Right ventricle myocardium superior (tissue), 1 donor: ENCODE measurements around the gene SNAPC3. TPM values are rescaled to one million over a fixed set of nuclear protein-coding genes. Genes with fewer than 3 reads are reported as not detected.

Source experiments
- ATAC-seq: fragments of 200-7000 bp; cut with Tn5 transposase; one replicate; pipeline ENCODE4 v1.9.1; 2020; ENCODE audit warnings: mild to moderate bottlenecking; ENCODE audit not compliant: poor library complexity
- DNase-seq: peaks from one replicate; pipeline ENCODE4 v3.0.0-alpha.2; 2020
- intact Hi-C: fragments of 100-400 bp; cut with DNase I; formaldehyde crosslinking; loops from one replicate; pipeline ENCODE4 v1.11.2; 2022
- total RNA-seq: library from RNA; stranded (reverse); fragmentation: NEBNext Ultra II Directional; extraction: Animal tissue kit (Norgen Biotek cat#: 25700); gene quantifications from one replicate; pipeline ENCODE4 v1.2.1, GENCODE V29; 2021
- donor health status: DM: no; HTN: yes; CAD: no; lungs with severe emphysema.

Gene SNAPC3
- total RNA-seq, 1 donor from 2014 or later: 32.1 TPM

DNA sequence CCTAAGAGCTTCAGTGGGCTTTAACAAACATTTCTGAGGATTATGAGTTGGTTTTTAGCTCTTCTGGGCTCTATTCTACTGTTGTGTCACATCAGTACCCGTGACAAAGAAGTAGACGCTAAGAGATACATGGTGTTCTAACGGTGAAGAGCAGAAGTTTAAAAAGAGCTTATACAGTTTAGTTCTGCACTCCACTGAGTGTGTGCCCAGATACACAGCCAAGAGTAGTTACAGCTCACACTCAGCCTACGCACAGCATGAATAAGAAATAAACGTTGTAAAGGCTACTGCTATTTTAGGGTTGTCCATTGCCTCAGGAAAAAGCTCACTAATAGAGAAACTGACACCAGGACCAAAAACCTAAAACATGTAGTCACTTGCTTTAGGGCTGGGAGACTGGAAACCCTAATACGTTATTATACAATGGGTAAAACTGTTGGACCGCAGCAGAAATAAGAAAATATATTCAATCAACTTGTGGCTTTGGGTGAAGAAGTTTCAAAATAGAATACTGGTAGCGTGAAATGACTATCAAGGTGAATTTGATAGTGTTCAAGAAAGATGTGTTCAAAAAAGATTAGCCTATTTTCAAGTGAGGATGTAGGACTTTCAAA, 53.4 kb downstream of the SNAPC3 start:
- DNase-seq (no peak), ATAC-seq (no peak)

DNA sequence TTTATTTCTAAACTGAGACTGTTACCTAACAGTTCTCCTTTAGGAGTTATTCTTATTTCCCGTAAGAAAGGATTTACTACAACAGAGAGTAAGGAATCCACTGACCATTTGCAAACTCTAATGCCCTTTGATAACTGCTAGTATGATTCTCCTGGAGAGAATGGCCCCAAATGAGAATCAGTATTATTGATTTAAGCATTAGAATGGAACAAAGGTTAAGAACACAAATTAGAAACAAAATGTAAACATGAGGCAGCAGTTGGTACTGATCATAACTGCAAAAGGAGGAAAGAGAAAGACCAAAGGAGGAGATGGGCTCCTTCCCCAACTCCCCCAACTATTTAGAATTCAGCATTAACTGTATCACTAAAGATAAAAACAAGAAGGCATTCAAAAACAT, 57.4 kb downstream of the SNAPC3 start:
- no peak for ATAC-seq
- intact Hi-C loops: no loop called here
- no peak for DNase-seq

More for the DNA sequence above, 53.4 kb downstream of the SNAPC3 start:
- intact Hi-C loops: no loop called here

DNA sequence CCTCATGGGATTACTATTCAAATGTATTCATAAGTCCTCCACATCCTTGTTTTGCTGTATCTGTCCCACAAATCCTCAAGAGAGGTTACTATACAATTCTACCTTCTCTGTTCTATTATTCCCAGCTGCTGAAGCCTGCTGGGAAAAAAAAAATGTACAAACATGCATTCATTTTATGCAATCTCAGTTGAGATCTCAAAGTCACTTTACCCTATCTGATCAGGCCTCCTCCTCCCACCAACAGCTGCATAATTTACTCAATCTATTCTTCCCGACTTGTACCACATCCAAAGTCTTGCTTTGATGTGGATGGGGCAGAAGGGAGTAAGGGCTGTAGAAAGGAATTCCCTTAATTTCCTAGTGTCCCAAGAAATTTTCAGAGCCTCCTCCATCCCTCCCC, 59.5 kb downstream of the SNAPC3 start:
- no peak for ATAC-seq
- intact Hi-C loops: no loop called here

DNA sequence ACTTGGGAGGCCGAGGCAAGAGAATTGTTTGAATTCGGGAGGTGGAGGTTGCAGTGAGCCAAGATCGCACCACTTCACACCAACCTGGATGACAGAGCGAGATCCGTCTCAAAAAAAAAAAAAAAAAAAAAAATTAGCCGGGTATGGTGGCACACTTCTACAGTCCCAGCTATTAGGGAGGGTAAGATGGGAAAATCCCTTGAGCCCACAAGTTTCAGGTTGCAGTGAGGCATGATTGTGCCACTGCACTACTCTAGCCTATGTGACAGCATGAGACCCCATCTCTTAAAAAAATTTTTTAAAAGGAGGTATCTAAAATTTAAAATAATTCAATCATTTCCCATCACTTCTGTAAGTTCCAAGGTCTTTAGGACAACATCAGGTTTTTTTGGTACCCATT, 62.1 kb downstream of the SNAPC3 start:
- intact Hi-C loops: no loop called here
- no peak for DNase-seq
- ATAC-seq: no peak

More for the DNA sequence above, 59.5 kb downstream of the SNAPC3 start:
- no peak for DNase-seq

DNA sequence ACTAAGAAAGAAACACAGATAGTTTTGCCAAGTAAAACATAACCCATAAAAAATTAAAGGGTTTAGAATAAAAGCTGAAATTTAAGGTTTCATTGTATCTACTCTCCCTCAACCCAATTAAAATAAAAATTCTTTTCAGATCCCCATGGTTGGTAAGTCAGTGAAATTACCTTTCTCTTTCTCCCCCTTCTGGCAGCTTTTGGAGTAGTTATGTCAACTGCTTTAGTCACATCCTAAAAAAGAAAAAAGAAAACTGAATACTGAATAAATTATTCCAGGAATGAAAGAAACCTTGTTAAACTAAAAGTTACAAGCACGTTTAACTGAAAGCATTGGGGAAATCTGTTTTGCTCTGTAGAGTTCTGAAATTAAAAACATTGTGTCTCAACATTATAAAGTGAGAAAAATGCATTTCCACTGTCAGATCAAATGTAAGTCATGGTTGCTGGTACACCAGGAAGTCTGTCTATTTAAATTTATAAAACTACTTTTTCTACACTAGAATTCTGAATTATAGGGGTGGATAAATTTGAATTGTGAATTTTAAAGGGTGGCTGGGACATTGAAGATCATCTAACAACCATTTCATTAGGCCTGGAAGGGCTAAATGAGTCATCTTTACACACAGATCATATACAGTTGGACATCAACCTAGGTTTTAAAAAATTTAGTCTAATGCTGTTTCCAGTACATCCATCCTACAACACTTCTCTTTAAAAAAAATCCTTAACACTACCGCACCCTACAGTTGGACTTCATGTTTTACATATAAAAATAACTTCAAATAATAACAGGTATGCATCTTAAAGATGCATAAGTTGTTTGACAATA, 63.4 kb downstream of the SNAPC3 start:
- ATAC-seq (no peak), DNase-seq (no peak)
- intact Hi-C loops: no loop called here

DNA sequence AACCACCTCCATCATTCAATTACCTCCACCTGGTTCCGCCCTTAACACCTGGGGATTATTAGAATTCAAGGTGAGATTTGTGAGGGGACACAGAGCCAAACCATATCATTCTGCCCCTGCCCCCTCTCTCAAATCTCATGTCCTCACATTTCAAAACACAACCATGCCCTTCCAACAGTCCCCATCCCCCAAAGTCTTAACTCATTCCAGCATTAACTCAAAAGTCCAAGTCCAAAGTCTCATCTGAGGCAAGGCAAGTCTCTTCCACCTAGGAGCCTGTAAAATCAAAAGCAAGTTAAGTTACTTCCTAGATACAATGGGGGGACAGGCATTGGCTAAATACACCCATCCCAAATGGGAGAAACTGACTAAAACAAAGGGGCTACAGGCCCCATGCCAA, 69.3 kb downstream of the SNAPC3 start:
- ATAC-seq (no peak), DNase-seq (no peak)
- intact Hi-C loops: no loop called here

DNA sequence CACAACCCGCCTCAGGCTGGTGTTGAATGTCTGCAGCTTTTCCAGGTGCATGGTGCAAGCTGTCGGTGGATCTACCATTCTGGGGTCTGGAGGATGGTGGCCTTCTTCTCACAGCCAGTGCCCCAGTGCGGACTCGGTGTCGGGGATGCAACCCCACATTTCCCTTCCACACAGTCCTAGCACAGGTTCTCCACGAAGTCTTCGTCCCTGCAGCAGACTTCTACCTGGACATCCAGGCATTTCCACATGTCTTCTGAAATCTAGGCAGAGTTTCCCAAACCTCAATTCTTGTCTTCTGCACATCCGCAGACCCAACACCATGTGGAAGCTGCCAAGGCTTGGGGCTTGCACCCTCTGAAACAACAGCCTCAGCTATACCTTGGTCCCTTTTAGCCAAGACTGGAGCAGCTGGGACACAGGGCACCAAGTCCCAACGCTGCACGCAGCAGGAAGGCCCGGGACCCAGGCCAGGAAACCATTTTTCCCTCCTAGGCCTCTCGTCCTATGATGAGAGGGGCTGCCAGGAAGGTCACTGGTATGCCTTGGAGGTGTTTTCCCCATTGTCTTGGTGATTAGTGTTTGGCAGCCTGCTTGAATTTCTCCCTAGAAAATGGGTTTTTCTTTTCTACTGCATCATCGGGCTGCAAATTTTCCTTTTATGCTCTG, 69.9 kb downstream of the SNAPC3 start:
- intact Hi-C loops: no loop called here
- no peak for DNase-seq
- no peak for ATAC-seq

DNA sequence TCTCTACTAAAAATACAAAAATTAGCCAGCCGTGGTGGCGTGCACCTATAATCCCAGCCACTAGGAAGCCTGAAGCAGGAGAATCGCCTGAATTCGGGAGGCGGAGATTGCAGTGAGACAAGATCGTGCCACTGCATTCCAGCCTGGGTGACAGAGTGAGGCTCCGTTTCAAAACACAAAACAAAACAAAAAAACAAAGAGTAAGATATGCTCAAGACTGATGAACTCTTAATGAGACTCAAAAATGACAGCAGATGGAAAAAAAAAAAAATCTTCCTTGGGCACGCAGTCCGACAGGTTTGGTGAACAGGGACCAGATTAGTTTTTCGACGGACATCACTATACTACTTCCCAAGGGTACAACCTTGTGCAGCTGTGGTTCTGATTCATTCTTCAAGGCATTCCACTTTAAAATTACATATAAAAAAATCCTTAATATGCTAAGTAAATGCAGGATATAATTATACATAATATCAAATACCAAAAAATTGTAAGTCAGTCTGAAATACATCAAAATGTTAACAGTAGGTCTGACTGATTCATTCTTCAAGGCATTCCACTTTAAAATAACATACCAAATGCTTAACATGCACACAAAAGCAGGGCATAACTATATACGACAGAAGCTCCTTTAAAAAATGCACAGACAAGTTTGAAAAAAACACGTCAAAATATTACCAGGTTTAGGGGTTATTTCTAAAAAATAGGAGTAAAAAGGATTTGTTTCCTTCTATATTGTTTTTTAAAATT, 75.7 kb downstream of the SNAPC3 start:
- intact Hi-C loops: no loop called here
- no peak for ATAC-seq
- no peak for DNase-seq

DNA sequence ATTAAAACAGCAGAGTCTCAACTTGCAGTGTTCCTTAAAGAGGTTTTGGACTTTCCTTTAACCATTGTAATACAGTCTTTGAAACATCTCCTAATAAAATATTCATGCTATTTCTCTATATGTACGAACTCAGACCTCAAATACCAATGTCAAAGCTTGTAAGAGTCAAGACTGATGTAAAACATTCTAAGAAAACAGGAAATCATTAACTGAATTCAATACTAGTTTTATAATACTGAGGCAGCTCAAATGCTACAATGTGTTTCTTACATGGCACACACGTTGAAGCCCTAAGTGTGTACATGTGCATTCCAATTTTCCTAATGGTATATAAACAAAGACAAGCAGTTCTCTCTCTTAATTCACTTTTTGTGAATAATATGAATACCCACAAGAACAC, 76.5 kb downstream of the SNAPC3 start:
- ATAC-seq (no peak), DNase-seq (no peak)
- intact Hi-C loops: no loop called here

DNA sequence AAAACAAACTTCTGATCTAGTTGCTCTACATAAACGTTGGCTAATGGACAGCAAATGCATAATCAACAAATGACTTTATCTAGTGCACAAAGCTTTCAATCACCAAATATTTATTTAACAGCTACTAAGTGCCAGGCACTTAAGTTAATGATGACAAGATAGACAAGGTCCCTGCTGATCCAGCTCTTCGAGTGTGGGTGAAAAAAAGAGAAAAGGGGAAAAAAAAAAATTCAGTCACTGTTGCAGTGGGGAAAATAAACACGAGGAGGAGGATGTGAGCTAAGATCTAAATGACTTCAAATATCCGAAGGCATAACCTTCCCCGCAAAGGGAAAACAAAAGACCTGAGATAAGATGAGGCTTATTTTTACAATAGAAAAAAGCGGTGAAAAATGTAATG, 78.5 kb downstream of the SNAPC3 start:
- no peak for DNase-seq
- intact Hi-C loops: no loop called here
- no peak for ATAC-seq

DNA sequence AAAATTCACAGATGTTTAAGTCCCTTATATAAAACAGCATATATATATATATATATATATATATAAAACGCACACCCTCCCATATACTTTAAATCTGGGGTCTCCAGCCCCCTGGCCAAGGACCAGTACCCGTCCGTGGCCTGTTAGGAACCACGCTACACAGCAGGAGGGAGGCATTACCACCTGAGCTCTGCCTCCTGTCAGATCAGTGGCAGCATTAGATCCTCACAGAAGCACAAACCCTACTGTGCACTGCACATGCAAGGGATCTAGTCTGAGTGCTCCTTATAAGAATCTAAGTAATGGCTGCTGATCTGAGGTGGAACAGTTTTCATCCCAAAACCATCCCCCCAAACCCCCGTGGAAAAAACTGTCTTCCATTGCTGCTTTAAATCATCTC, 79.1 kb downstream of the SNAPC3 start:
- no peak for DNase-seq
- intact Hi-C loops: no loop called here
- ATAC-seq: no peak

DNA sequence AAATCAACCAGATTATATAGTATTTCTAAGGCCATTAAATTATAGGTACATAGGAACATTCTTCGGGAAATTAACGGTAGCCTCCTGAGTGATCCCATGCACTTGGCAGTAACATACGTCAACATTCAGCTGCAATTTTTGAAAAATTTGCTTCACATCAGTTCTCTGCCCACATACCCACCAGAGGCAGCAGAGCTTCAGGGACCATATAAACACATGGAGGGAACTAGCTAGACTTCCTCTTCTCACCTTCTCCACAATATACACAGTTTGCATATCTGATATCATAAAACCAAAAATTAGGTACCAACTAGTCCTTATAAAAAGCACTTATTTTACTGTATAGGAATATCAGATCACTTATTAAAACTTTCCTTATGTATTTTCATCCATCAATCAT, 83.2 kb downstream of the SNAPC3 start:
- DNase-seq: no peak
- intact Hi-C loops: no loop called here
- ATAC-seq: no peak

DNA sequence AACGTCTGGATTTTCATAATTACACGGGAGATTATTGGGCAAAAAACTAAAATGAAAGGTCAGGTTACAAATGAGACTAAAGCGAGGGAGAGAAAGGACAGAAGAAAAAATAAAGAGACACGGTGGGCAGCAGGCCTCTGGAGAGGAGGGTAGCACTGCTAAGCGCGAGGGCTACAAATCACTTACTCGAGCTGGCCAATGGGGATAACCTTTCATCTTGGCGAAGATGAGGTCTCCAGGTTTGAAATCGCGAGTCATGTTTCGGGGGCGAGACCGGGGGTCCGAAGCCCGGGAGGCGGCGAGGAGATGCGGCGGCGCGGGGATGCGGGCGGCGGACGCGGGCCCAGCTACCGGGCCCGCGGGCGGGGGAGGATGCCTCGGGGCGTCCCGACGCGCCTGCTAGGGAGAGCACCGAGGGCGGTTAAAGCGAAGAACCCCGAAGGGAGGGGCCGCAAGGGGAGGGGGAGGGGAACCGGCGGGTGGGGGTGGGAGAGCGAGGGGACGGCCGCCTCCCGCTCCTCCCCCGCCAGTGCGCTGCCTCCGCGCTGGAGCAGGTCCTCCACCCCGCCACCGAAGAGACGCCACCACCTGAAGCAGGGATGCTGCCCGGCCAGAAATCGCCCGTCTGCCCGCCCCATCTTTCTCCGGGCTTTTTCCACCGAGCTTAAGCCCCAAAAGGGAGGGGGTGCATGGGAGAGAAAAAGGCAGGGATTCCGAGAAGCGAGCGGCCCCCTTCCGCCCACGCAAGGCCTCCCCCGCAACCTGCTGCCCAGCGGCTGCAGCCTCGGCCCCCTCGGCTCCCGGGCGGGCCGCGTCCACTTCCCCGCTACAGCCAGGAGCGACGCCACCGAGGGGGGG, 87.5 kb downstream of the SNAPC3 start:
- intact Hi-C loops: no loop called here
- peak; percentile 87 for ATAC-seq
- peak; percentile 57 for DNase-seq

DNA sequence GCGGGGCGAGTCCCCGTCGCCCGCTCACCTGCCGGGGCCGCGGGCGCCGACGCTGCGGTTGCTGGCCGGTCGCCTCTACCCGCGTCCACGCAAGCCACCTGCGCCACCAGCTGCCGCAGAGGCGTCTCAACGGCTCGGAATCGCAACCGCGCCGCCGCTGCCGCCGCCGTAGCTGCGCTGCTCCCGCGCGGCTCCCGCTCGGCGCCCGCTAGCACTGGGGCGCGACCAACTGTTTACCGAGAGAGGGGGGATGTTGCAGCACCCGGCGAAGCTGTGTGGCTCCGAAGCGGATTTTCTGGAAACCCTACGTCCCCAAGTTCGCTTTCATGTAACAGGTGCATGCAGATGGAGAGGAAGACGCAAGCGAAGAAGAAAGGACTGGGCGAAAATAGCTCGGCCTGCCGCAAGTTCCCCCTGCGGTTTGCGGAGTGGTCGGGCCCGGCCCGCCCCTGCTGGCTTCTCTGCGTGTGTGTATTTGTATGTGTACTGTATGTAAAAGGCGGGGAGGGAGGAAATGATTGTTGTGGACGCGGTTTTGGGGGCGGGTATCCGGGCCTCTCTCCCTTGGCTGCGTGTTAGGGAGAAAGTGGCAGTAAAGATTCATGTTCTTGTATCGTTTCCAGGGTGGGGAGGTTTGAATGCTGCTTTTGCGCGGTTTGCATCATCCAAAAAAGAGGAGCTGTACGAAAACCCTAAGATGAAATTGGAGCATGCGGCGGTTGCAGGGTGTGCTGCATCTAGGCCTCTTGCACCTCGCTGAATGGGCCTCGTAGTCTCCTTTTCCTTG, 88.3 kb downstream of the SNAPC3 start, which contains the start of gene PSIP1:
Gene PSIP1 (minus strand): TSS at position 182 of the 787 bp plus-strand sequence. CDS start 782 bp downstream, outside the sequence.
- intact Hi-C loops: no loop called here
- peak; percentile 86 for DNase-seq

More for the DNA sequence above, 88.3 kb downstream of the SNAPC3 start, which contains the start of gene PSIP1:
- peak; percentile 97 for ATAC-seq
